Naive thymus-derived CD4-positive, alpha-beta T cell (primary cell): Measurements from ENCODE around the gene KLHL13. TPM values are rescaled to one million over a fixed set of nuclear protein-coding genes. Genes with fewer than 3 reads are reported as not detected.
"Not testable (repeated sequence)": the region's sequence is repeated elsewhere in the genome, so short reads cannot be mapped to it uniquely, and the experiment has no call there.

Experiments
- ATAC-seq: fragments of 150-1000 bp; cut with Tn5 transposase; 2 replicates; pipeline ENCODE4 v1.10.0; 2021; ENCODE audit warnings: mild to moderate bottlenecking, moderate library complexity
- CTCF ChIA-PET: fragments of 350-600 bp; sonication (Branson Sonifier 250); formaldehyde crosslinking; loops from one replicate; lab custom pipeline; 2021; ENCODE audit warnings: antibody characterized with exemption; lab: Charles Lee
- POLR2A ChIA-PET: fragments of 350-600 bp; sonication (Branson Sonifier 250); formaldehyde crosslinking; loops from one replicate; lab custom pipeline; 2021; ENCODE audit warnings: antibody characterized with exemption, inconsistent platforms; lab: Charles Lee
- DNase-seq, 9 donors: peaks; one replicate each; pipeline versions ENCODE4 v3.0.0 to v3.0.0-alpha.2; 2020 to 2022; ENCODE audit warnings: mixed read lengths in 1 of 9
- H3K27ac ChIP-seq: one replicate; pipeline ENCODE4 v1.7.0; 2013; ENCODE audit warnings: mild to moderate bottlenecking, low read depth, low read length, moderate library complexity
- H3K27me3 ChIP-seq, 2 donors: one replicate each; pipeline ENCODE4 v1.7.0; 2013; ENCODE audit warnings: low read length in 2 of 2, mild to moderate bottlenecking in 2 of 2, moderate library complexity in 2 of 2; ENCODE audit not compliant: control insufficient read depth in 2 of 2, insufficient read depth in 2 of 2
- H3K36me3 ChIP-seq, 3 experiments: 1 replicate in 2 of 3; 2 replicates in 1 of 3; pipeline ENCODE4 v1.7.0; 2013; ENCODE audit warnings: low read length in 3 of 3, mild to moderate bottlenecking in 3 of 3, moderate library complexity in 1 of 3; ENCODE audit not compliant: insufficient read depth in 3 of 3, control insufficient read depth in 2 of 3
- H3K4me1 ChIP-seq, 2 donors: one replicate each; pipeline ENCODE4 v1.7.0; 2013; ENCODE audit warnings: low read length in 2 of 2, mild to moderate bottlenecking in 2 of 2, moderate library complexity in 1 of 2; ENCODE audit not compliant: control insufficient read depth in 2 of 2, insufficient read depth in 2 of 2
- H3K4me3 ChIP-seq: 2 replicates; pipeline ENCODE4 v1.7.0; 2013; ENCODE audit warnings: mild to moderate bottlenecking, low read length
- H3K9me3 ChIP-seq, 3 experiments: 1 replicate in 2 of 3; 2 replicates in 1 of 3; pipeline ENCODE4 v1.7.0; 2013; ENCODE audit warnings: low read length in 3 of 3; ENCODE audit not compliant: control insufficient read depth in 2 of 3
- H3K27ac Mint-ChIP-seq, 9 donors: one replicate each; pipeline ENCODE4 v1.8.0; 2020 to 2022; ENCODE audit warnings: mixed read lengths in 9 of 9, mild to moderate bottlenecking in 8 of 9, moderate library complexity in 5 of 9, inconsistent platforms in 2 of 9
- H3K27me3 Mint-ChIP-seq, 5 donors: one replicate each; pipeline ENCODE4 v1.8.0; 2021 to 2022; ENCODE audit warnings: mixed read lengths in 5 of 5, mild to moderate bottlenecking in 1 of 5
- H3K36me3 Mint-ChIP-seq, 5 donors: one replicate each; pipeline ENCODE4 v1.8.0; 2020 to 2022; ENCODE audit warnings: mixed read lengths in 5 of 5, mild to moderate bottlenecking in 3 of 5, inconsistent platforms in 1 of 5
- H3K4me1 Mint-ChIP-seq, 7 donors: one replicate each; pipeline ENCODE4 v1.8.0; 2020 to 2022; ENCODE audit warnings: mixed read lengths in 7 of 7, mild to moderate bottlenecking in 3 of 7, inconsistent platforms in 1 of 7
- H3K4me3 Mint-ChIP-seq, 10 donors: one replicate each; pipeline ENCODE4 v1.8.0; 2020 to 2022; ENCODE audit warnings: mild to moderate bottlenecking in 10 of 10, mixed read lengths in 10 of 10, moderate library complexity in 6 of 10, inconsistent platforms in 2 of 10
- H3K9me3 Mint-ChIP-seq, 11 donors: one replicate each; pipeline ENCODE4 v1.8.0; 2020 to 2022; ENCODE audit warnings: mixed read lengths in 11 of 11, mild to moderate bottlenecking in 4 of 11, inconsistent platforms in 1 of 11, moderate library complexity in 1 of 11
- intact Hi-C, 2 donors: fragments of 100-400 bp; cut with micrococcal nuclease; formaldehyde crosslinking; loops; one replicate each; pipeline ENCODE4 v1.15.1; 2023
- polyA plus RNA-seq, 2 donors: library from polyadenylated mRNA; unstranded; fragments of 300-500 nt; fragmentation: Illumina TruSeq; gene quantifications; one replicate each; pipeline ENCODE4 v1.2.3, GENCODE V29; 2021
- total RNA-seq, 6 experiments: library from RNA in 5 of 6; stranded (reverse) in 5 of 6; gene quantifications; 1 replicate in 5 of 6; 2 replicates in 1 of 6; pipeline ENCODE4 v1.2.3 and lab custom pipeline; 2021 to 2026

KLHL13 gene
- total and polyA plus RNA-seq, 7 experiments from 2014 or later, result 0.34 to 2.2 (median 1.1) TPM; not detected in 1

- POLR2A ChIA-PET, result not testable (repeated sequence)
These were observed 7.6 kb upstream of the KLHL13 start for GRCh38 chrX:118124243-118124642.

GRCh38 chrX:118117741-118118140 is 1.1 kb upstream of the KLHL13 start:
- ChIA-PET POLR2A (no interaction called here), CTCF (no interaction called here)
- H3K4me1 ChIP-seq, result no peaks in the 10 kb centered on the region
- no peaks in the 10 kb centered on the region for H3K36me3 ChIP-seq
- peaks cover 6 to 21% (median 16%) of the 10 kb centered on the region in 7 donors for H3K4me1 Mint-ChIP-seq
- H3K27ac ChIP-seq, result no peak overlapping the region
- ATAC-seq (no peak), DNase-seq (no peak)
- H3K9me3 Mint-ChIP-seq, result no peaks in the 10 kb centered on the region
- H3K4me3 Mint-ChIP-seq, result peak overlapping the region in 8 of 10 donors; percentile 9 to 90 (median 78)
- H3K9me3 ChIP-seq, result no peaks in the 10 kb centered on the region
- H3K27me3 ChIP-seq, result no peaks in the 10 kb centered on the region
- H3K36me3 Mint-ChIP-seq, result no peaks in the 10 kb centered on the region
- peak overlapping the region in 4 of 9 donors; percentile 20 to 68 (median 60) for H3K27ac Mint-ChIP-seq
- H3K27me3 Mint-ChIP-seq, result peaks cover 6 to 19% (median 13%) of the 10 kb centered on the region in 5 donors
- no peak overlapping the region for H3K4me3 ChIP-seq
- intact Hi-C loops, result no loop called here

More at GRCh38 chrX:118124243-118124642, 7.6 kb upstream of the KLHL13 start:
- H3K27ac ChIP-seq, intact Hi-C loops, H3K27me3 ChIP-seq, H3K9me3 ChIP-seq, ATAC-seq, H3K4me3 ChIP-seq, H3K27me3 Mint-ChIP-seq, H3K4me1 ChIP-seq, H3K27ac Mint-ChIP-seq, H3K36me3 ChIP-seq, CTCF ChIA-PET, H3K4me3 Mint-ChIP-seq, DNase-seq, H3K9me3 Mint-ChIP-seq, H3K4me1 Mint-ChIP-seq, H3K36me3 Mint-ChIP-seq: not testable (repeated sequence)

GRCh38 chrX:118115953-118116712 is 477 bp downstream of the KLHL13 start:
- H3K36me3 Mint-ChIP-seq, result no peaks in the 10 kb centered on the region
- DNase-seq (peak in 7 of 9 donors; percentile 1 to 19 (median 5)), ATAC-seq (peak; percentile 41)
- H3K4me3 ChIP-seq, result peak overlapping the region; percentile 37
- peak overlapping the region in 8 of 9 donors; percentile 7 to 91 (median 83) for H3K27ac Mint-ChIP-seq
- H3K4me1 ChIP-seq, result no peaks in the 10 kb centered on the region
- CTCF ChIA-PET, result no interaction called here
- H3K4me3 Mint-ChIP-seq, result peak overlapping the region; percentile 66 to 91 (median 86)
- POLR2A ChIA-PET, result no interaction called here
- intact Hi-C loops, result no loop called here
- no peaks in the 10 kb centered on the region for H3K9me3 ChIP-seq
- H3K9me3 Mint-ChIP-seq, result no peaks in the 10 kb centered on the region
- H3K27me3 Mint-ChIP-seq, result peaks cover 6 to 19% (median 13%) of the 10 kb centered on the region in 5 donors
- H3K27ac ChIP-seq, result no peak overlapping the region
- no peaks in the 10 kb centered on the region for H3K36me3 ChIP-seq
- H3K4me1 Mint-ChIP-seq, result peaks cover 6 to 21% (median 16%) of the 10 kb centered on the region in 7 donors
- no peaks in the 10 kb centered on the region for H3K27me3 ChIP-seq

- H3K4me1 Mint-ChIP-seq, result peaks cover 6 to 21% (median 16%) of the 10 kb centered on the region in 7 donors
- no peak for DNase-seq
- H3K4me3 Mint-ChIP-seq, result peak overlapping the region in 3 of 10 donors; percentile 82 to 88 (median 86)
These were observed 1.6 kb downstream of the KLHL13 start for GRCh38 chrX:118114971-118115370.

GRCh38 chrX:118109065-118109464 is 7.5 kb downstream of the KLHL13 start:
- Mint-ChIP-seq H3K36me3 (no peaks in the 10 kb centered on the region), H3K27ac (peak overlapping the region in 1 of 9 donors; percentile 43), H3K27me3 (peaks cover 0 to 3% (median 0%) of the 10 kb centered on the region in 5 donors), H3K4me1 (no peaks in the 10 kb centered on the region), H3K4me3 (no peak overlapping the region), H3K9me3 (no peaks in the 10 kb centered on the region)
- Histone ChIP-seq H3K4me1 (no peaks in the 10 kb centered on the region), H3K27me3 (no peaks in the 10 kb centered on the region), H3K9me3 (no peaks in the 10 kb centered on the region), H3K27ac (no peak overlapping the region), H3K4me3 (no peak overlapping the region), H3K36me3 (no peaks in the 10 kb centered on the region)
- ChIA-PET POLR2A (no interaction called here), CTCF (no interaction called here)
- no peak for DNase-seq
- intact Hi-C loops, result no loop called here
- ATAC-seq, result no peak

More at GRCh38 chrX:118114971-118115370, 1.6 kb downstream of the KLHL13 start:
- Mint-ChIP-seq H3K9me3 (no peaks in the 10 kb centered on the region), H3K27ac (peak overlapping the region in 1 of 9 donors; percentile 81), H3K36me3 (no peaks in the 10 kb centered on the region), H3K27me3 (peaks cover 5 to 19% (median 13%) of the 10 kb centered on the region in 5 donors)
- Histone ChIP-seq H3K27ac (no peak overlapping the region), H3K4me1 (no peaks in the 10 kb centered on the region), H3K36me3 (no peaks in the 10 kb centered on the region), H3K4me3 (no peak overlapping the region), H3K27me3 (no peaks in the 10 kb centered on the region), H3K9me3 (no peaks in the 10 kb centered on the region)
- intact Hi-C loops, result no loop called here
- no peak for ATAC-seq
- POLR2A ChIA-PET, result no interaction called here
- CTCF ChIA-PET, result no interaction called here

GRCh38 chrX:118108304-118108703 is 8.3 kb downstream of the KLHL13 start:
- Histone ChIP-seq H3K9me3 (no peaks in the 10 kb centered on the region), H3K4me3 (no peak overlapping the region), H3K27me3 (no peaks in the 10 kb centered on the region), H3K36me3 (no peaks in the 10 kb centered on the region), H3K4me1 (no peaks in the 10 kb centered on the region), H3K27ac (no peak overlapping the region)
- Mint-ChIP-seq H3K9me3 (no peaks in the 10 kb centered on the region), H3K36me3 (no peaks in the 10 kb centered on the region), H3K4me1 (no peaks in the 10 kb centered on the region), H3K27ac (no peak overlapping the region), H3K27me3 (peaks cover 0 to under 1% (median 0%) of the 10 kb centered on the region in 5 donors), H3K4me3 (no peak overlapping the region)
- intact Hi-C loops, result no loop called here
- ATAC-seq (no peak), DNase-seq (no peak)
- ChIA-PET CTCF (no interaction called here), POLR2A (no interaction called here)
